K562 (cell line): ENCODE results near the gene CPZ. TPM values are rescaled to one million over a fixed set of nuclear protein-coding genes. Genes with fewer than 3 reads are reported as not detected.

Source experiments
- ATAC-seq: fragments of 200-7000 bp; cut with Tn5 transposase; 3 replicates; pipeline ENCODE4 v1.9.1; 2020; ENCODE audit warnings: moderate library complexity
- BruUV-seq: library from RNA; stranded (reverse); fragments of 400-500 nt; replicated peaks from 2 replicates; lab custom pipeline; 2021; lab: Mats Ljungman, UMichigan
- CTCF ChIA-PET: fragments of 300-600 bp; formaldehyde crosslinking; extraction: SDS; loops from one replicate; lab custom pipeline; 2021; ENCODE audit warnings: low intra/inter-chr PET ratio; lab: Yijun Ruan, JAX
- POLR2A ChIA-PET: fragments of 300-600, 350-650 bp; sonication (Branson Sonifier 250); formaldehyde crosslinking; extraction: SDS; loops from one replicate; lab custom pipeline; 2021; ENCODE audit warnings: antibody characterized with exemption, inconsistent platforms; lab: Yijun Ruan, JAX
- DNase-seq, 4 experiments: peaks; one replicate each; pipeline versions ENCODE4 v3.0.0 to v3.0.0-alpha.2; 2011 to 2018; ENCODE audit warnings: low spot score in 3 of 4, mixed read lengths in 3 of 4; ENCODE audit errors: extremely low read depth in 1 of 4
- FAIRE-seq: peaks from 2 replicates; lab custom pipeline; 2011; peaks lifted over from hg19 to GRCh38; lab: Jason Lieb, UNC
- H2AFZ ChIP-seq: 2 replicates; pipeline ENCODE4 v1.6.0; 2011; ENCODE audit warnings: low read depth, low read length, control low read depth, inconsistent platforms
- H3K27ac ChIP-seq: fragments of 200-600 bp; 3 replicates; pipeline ENCODE4 v1.8.0; 2011; ENCODE audit warnings: low read depth, mild to moderate bottlenecking, control low read depth, inconsistent platforms, low read length, moderate library complexity, mixed read lengths; ENCODE audit errors: extremely low read depth
- H3K27me3 ChIP-seq, 2 experiments: fragments of 300-600 bp in 1 of 2; 2 replicates in 1 of 2; 3 replicates in 1 of 2; pipeline versions ENCODE4 v1.6.0 to v1.8.0; 2011; ENCODE audit warnings: inconsistent platforms in 2 of 2, low read length in 2 of 2, mild to moderate bottlenecking in 1 of 2, mixed read lengths in 1 of 2, moderate library complexity in 1 of 2; ENCODE audit not compliant: control insufficient read depth in 2 of 2, insufficient read depth in 2 of 2
- H3K36me3 ChIP-seq: fragments of 300-600 bp; 3 replicates; pipeline ENCODE4 v1.8.0; 2011; ENCODE audit warnings: mild to moderate bottlenecking, low read length, inconsistent platforms; ENCODE audit not compliant: control insufficient read depth, insufficient read depth
- H3K4me1 ChIP-seq, 2 experiments: fragments of 200-600 bp in 1 of 2; replicated peaks in 1 of 2; 2 replicates in 1 of 2; 3 replicates in 1 of 2; pipeline versions ENCODE4 v1.5.1 to v1.8.0; 2011; ENCODE audit warnings: inconsistent platforms in 2 of 2, low read length in 2 of 2, mild to moderate bottlenecking in 1 of 2, mixed read lengths in 1 of 2, moderate library complexity in 1 of 2; ENCODE audit not compliant: control insufficient read depth in 2 of 2, insufficient read depth in 2 of 2
- H3K4me2 ChIP-seq: 2 replicates; pipeline ENCODE4 v1.6.1; 2011; ENCODE audit warnings: low read length, control low read depth, inconsistent platforms, mixed read lengths; ENCODE audit not compliant: insufficient read depth
- H3K4me3 ChIP-seq: fragments of 200-600 bp; sonication (generic), shearing (Covaris generic); 2 replicates; pipeline ENCODE4 v1.5.1; 2016; ENCODE audit warnings: control low read depth, inconsistent platforms
- H3K79me2 ChIP-seq: fragments of 200-600 bp; 3 replicates; pipeline ENCODE4 v1.8.0; 2011; ENCODE audit warnings: low read length, inconsistent platforms; ENCODE audit not compliant: control insufficient read depth, insufficient read depth
- H3K9ac ChIP-seq, 2 experiments: 2 replicates each; pipeline versions ENCODE4 v1.6.0 to v1.6.1; 2011; ENCODE audit warnings: low read depth in 2 of 2, low read length in 2 of 2, control low read depth in 1 of 2, inconsistent platforms in 1 of 2, mild to moderate bottlenecking in 1 of 2, mixed read lengths in 1 of 2; ENCODE audit not compliant: insufficient read depth in 1 of 2
- H3K9me1 ChIP-seq: one replicate; pipeline ENCODE4 v1.6.0; 2011; ENCODE audit warnings: inconsistent platforms, mild to moderate bottlenecking, low read length, moderate library complexity; ENCODE audit not compliant: control insufficient read depth, insufficient read depth
- H3K9me3 ChIP-seq: replicated peaks from 2 replicates; pipeline ENCODE4 v1.5.1; 2011; ENCODE audit warnings: low read depth, low read length, inconsistent platforms; ENCODE audit not compliant: control insufficient read depth, insufficient read depth
- H4K20me1 ChIP-seq: replicated peaks from 2 replicates; pipeline ENCODE4 v1.6.1; 2011; ENCODE audit warnings: low read length, inconsistent platforms, mixed read lengths; ENCODE audit not compliant: control insufficient read depth, insufficient read depth
- SMC3 ChIP-seq: conservative IDR thresholded peaks from 2 replicates; pipeline ENCODE4 v1.6.1; 2011; ENCODE audit warnings: low read depth, low read length, improper control_type of control experiment; ENCODE audit not compliant: insufficient read depth
- TCF3 ChIP-seq: sonication (generic); formaldehyde crosslinking; IDR thresholded peaks from 2 replicates; pipeline ENCODE4 v1.4.0; 2020; ENCODE audit warnings: mild to moderate bottlenecking, missing genetic modification reagents
- ZKSCAN8 ChIP-seq: fragments of 200-800 bp; sonication (Bioruptor generic); IDR thresholded peaks from 2 replicates; pipeline ENCODE4 v1.6.1; 2016; ENCODE audit warnings: missing genetic modification characterization, missing compliant biosample characterization
- WGBS: fragments of 100-300 bp; shearing (Covaris generic); methylation state at CpG from one replicate; pipeline ENCODE4 v1.1.6; 2016; ENCODE audit warnings: low coverage, mixed read lengths; ENCODE audit not compliant: insufficient coverage; ENCODE audit errors: missing lambda C conversion rate; 5-methylcytosine and 5-hydroxymethylcytosine counted together
- in situ Hi-C: fragments of 300-500 bp; cut with MboI; formaldehyde crosslinking; loops from 4 replicates; pipeline ENCODE4 v1.15.0; 2018; ENCODE audit warnings: inconsistent platforms, mixed read lengths
- intact Hi-C: fragments of 100-400 bp; cut with micrococcal nuclease; formaldehyde crosslinking; loops from 2 replicates; pipeline ENCODE4 v1.14.2; 2022
- polyA plus RNA-seq, 8 experiments: library from polyadenylated mRNA; depleted of rRNA in 4 of 8; stranded (reverse) in 5 of 8; unstranded in 3 of 8; fragments of >200 nt; fragmentation: Nextera tagmentation in 2 of 8; fragmentation: Illumina TruSeq in 1 of 8; extraction: Ambion mirVana in 2 of 8; extraction: Trizol in 1 of 8; gene quantifications; 2 replicates each; pipeline versions ENCODE4 v1.2.1 to v1.2.3, GENCODE V29; 2011 to 2014; ENCODE audit warnings: inconsistent platforms in 1 of 8, missing spikeins in 1 of 8
- total RNA-seq, 7 experiments: library from RNA; depleted of rRNA in 6 of 7; stranded (reverse); fragments of >200 nt in 6 of 7; fragmentation: Illumina TruSeq in 2 of 7; extraction: Trizol in 2 of 7; gene quantifications; 2 replicates each; pipeline versions ENCODE4 v1.2.1 to v1.2.3, GENCODE V29; 2011 to 2021; ENCODE audit warnings: low replicate concordance in 1 of 7

Gene CPZ
- total and polyA plus RNA-seq, 9 of the 15 experiments (the other 6 are each of a cell fraction or from before 2014, with no cell fraction given) = 0.06 to 2.2 (median 1.2) TPM; not detected in 1

DNA sequence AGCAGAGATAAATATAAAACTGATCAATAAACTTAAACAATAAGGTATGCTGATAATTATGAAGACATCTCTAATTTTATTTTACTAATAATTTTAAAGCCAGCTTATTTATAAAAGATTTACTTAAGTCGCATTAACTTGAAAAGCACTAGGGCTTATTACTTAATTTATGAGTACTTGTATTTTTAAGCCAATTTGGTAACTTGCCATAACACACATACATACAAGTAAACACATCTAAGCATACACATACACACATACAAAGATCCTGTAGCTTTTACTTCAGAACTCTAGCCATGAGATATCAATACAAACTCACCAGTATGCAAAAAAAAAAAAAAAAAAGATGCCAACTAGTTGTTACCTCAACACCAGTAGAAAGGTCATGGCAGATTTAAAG is 22.4 kb upstream of the CPZ start (continued):
- TF ChIP-seq SMC3 = no peak

DNA sequence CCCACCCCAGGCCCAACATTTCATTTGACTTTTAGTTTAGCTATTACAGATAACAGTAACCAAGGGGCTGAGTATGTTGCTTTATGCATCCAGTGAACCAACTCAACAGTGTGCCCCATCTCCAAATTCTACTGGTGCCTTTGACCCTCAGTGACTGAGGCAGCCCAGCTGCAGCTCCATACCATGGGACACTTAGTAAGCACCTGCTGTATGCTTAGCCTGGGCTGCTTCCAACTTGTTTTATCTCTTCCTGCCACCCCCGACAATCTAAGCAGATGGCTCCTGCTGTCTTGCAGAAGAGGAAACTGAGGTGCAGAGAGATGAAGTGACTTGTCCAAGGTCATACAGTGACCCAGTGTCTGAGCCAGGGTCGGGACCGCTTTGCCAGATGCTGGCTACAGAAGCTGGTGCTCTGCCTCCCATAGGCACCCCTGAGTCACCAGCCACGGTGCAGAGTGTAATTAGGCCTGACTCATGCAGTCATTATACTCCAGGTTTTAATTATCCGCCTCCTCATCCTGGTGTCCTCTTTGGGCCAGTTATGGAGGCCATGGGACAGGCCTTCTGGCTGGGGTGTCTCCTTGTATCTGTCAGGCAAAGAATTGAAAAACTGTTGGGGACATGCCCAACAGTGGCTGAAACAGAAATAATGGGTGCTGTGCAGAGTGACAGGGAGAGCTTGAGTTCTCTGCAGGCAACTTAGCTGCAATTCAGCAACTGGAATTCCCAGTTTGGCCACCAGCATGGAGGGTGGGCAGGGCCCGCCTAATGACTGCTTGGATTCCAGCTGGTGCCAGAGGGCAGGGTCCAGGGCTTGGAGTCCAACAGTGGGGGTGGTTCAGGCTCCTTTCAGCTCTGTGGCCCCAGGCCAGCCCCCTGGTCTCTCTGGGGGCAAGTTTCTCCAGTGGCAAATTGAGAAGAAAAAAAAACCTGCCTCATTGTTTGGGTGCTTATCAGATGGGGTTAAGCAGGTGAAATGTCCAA is 20.6 kb upstream of the CPZ start:
- H3K4me2 ChIP-seq = no peak overlapping the region
- no peak for ATAC-seq
- no peak overlapping the region for H3K9ac ChIP-seq
- no peak for FAIRE-seq
- POLR2A ChIA-PET = interaction anchor here (0.7 to 1.3 kb wide), 4 partner anchors 9 to 170 kb away, joined by 3 read pairs; no protein-coding TSS in a partner anchor
- H3K36me3 ChIP-seq = no peaks in the 10 kb centered on the region
- H3K9me1 ChIP-seq = no peaks in the 10 kb centered on the region
- H3K4me3 ChIP-seq = no peak overlapping the region
- in situ Hi-C loops (no loop called here), intact Hi-C loops (no loop called here)
- H3K79me2 ChIP-seq = no peaks in the 10 kb centered on the region
- H2AFZ ChIP-seq = no peak overlapping the region
- no peak overlapping the region for H3K27ac ChIP-seq
- H4K20me1 ChIP-seq = no peaks in the 10 kb centered on the region; the same call in 1 of the 2 replicates
- H3K27me3 ChIP-seq = peaks cover 0 to 22% of the 10 kb centered on the region in 2 experiments; a peak in 2 of 5 replicates
- no peaks in the 10 kb centered on the region; a peak in 1 of 5 replicates for H3K4me1 ChIP-seq
- BruUV-seq = no TSS peak
- WGBS = 4% methylated on average over 6 of the region's 6 CpGs
- CTCF ChIA-PET = no interaction called here
- no peak for TF ChIP-seq TCF3 (CRISPR knock-in tag)
- TF ChIP-seq ZKSCAN8 (CRISPR knock-in tag) = peak; percentile 91
- no peaks in the 10 kb centered on the region for H3K9me3 ChIP-seq
- DNase-seq = no peak
